ENCODE measurements around the gene CEP164. TPM values are rescaled to one million over a fixed set of nuclear protein-coding genes. Genes with fewer than 3 reads are reported as not detected.
A peak's percentile ranks its signal among the peaks of the same experiment; 100 is the strongest.
"Not testable (repeated sequence)": the region's sequence is repeated elsewhere in the genome, so short reads cannot be mapped to it uniquely, and the experiment has no call there.

The CEP164 gene
- total RNA-seq, 4 donors from 2014 or later, result 23.1 to 56.5 (median 29.0) TPM

DNA sequence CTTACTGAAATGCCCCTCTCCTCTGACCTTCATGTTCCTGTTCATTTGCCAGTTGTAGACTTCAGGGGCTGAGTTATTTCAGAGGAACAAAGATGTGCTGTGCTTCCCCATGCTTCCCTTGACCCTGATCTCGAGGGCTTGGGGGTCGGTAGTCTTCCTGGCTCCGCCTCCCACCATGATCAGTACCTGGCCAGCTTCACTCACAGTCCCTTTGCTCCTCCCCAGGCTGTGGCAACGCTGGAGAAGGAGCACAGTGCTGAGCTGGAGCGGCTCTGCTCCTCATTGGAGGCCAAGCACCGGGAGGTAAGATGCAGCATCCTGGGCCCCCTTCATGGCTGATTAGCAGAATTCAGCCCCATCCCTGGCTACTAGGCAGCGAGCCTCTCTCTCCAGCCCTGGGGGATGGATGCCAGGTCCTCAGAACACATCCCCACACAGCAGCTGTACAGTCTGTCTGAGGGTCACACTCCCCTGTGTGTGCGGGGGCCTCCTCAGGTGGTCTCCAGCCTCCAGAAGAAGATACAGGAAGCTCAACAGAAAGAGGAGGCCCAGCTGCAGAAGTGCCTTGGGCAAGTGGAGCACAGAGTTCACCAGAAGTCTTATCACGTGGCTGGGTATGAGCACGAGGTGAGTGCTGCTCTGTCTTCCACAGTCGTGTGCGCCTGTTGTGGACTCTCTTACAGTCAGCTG is 64.5 kb downstream of the CEP164 start:
- DNase-seq, result no peak

DNA sequence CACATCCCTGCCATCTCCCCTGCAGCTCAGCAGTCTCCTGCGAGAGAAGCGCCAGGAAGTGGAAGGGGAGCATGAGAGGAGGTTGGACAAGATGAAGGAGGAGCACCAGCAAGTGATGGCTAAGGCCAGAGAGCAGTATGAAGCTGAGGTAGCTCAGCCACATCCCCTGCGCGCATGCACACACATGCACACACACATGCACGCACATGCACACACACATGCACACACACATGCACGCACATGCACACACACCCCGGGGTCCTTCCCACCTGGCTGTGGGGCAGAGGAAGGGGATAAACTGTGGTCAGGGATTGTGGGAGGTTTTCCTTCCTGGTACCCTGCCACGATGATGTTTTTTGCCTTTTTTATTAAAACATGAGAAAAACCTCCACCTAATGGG is 65.3 kb downstream of the CEP164 start:
- Histone ChIP-seq H3K4me3 (replicated peaks in 1 of 3) (no peak overlapping the region), H3K9me3 (no peaks in the 10 kb centered on the region), H3K4me1 (no peaks in the 10 kb centered on the region), H3K27me3 (no peaks in the 10 kb centered on the region), H3K36me3 (peaks cover 52 to 70% of the 10 kb centered on the region in 2 donors), H3K27ac (no peak overlapping the region)
- DNase-seq, result no peak
- TF ChIP-seq, protein P1, sequence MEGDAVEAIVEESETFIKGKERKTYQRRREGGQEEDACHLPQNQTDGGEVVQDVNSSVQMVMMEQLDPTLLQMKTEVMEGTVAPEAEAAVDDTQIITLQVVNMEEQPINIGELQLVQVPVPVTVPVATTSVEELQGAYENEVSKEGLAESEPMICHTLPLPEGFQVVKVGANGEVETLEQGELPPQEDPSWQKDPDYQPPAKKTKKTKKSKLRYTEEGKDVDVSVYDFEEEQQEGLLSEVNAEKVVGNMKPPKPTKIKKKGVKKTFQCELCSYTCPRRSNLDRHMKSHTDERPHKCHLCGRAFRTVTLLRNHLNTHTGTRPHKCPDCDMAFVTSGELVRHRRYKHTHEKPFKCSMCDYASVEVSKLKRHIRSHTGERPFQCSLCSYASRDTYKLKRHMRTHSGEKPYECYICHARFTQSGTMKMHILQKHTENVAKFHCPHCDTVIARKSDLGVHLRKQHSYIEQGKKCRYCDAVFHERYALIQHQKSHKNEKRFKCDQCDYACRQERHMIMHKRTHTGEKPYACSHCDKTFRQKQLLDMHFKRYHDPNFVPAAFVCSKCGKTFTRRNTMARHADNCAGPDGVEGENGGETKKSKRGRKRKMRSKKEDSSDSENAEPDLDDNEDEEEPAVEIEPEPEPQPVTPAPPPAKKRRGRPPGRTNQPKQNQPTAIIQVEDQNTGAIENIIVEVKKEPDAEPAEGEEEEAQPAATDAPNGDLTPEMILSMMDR (IDR thresholded peaks at IDR 0.05), result no peak
- TF ChIP-seq POLR2A (IDR thresholded peaks at IDR 0.05), result no peak
- 85 to 93% methylated on average over 8 of the region's 8 CpGs for WGBS, 2 donors
- intact Hi-C loops (cut with DNase I), result no loop called here

More for the DNA sequence above, 64.5 kb downstream of the CEP164 start:
- Histone ChIP-seq H3K9me3 (no peaks in the 10 kb centered on the region), H3K4me1 (no peaks in the 10 kb centered on the region), H3K27ac (no peak overlapping the region), H3K4me3 (replicated peaks in 1 of 3) (no peak overlapping the region), H3K27me3 (no peaks in the 10 kb centered on the region), H3K36me3 (peaks cover 57 to 66% of the 10 kb centered on the region in 2 donors)
- WGBS, 2 donors, result 90% methylated on average over 9 to 10 of the region's 12 CpGs
- intact Hi-C loops (cut with DNase I), result no loop called here
- TF ChIP-seq, protein P1 (IDR thresholded peaks at IDR 0.05), result no peak
- no peak for TF ChIP-seq POLR2A (IDR thresholded peaks at IDR 0.05)

DNA sequence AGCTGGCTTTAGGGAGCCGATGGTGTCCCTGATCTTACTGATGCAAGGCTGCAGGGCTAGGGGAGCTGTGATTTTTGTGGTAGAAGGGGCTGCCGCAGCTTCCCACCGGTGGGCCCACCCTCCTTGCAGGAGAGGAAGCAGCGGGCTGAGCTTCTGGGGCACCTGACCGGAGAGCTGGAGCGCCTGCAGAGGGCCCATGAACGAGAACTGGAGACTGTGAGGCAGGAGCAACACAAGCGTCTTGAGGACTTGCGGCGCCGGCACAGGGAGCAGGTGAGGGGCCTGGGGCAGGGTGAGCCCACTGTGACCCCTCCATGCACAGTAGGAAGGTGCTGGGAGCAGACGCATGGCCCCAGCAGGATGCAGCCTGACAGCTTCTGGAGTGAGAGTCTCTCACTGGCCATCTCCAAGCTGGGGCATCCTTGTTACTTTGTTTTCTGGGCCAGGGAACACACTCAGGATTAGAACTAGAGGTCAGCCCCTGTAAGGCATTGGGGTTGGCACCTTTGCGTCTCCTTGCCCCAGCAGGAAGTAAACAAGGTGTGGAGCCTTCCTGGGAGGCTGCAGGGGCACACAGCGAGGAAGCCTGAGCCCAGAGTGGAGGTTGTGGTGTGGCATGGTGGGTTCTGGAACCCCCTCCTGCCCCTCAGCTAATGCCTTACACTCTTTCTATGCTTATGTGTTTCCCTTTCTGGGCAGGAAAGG is 66.7 kb downstream of the CEP164 start:
- Histone ChIP-seq H3K4me3 (replicated peaks in 1 of 3) (no peak overlapping the region), H3K9me3 (no peaks in the 10 kb centered on the region), H3K36me3 (peaks cover 60 to 76% of the 10 kb centered on the region in 2 donors), H3K27ac (no peak overlapping the region), H3K4me1 (no peaks in the 10 kb centered on the region), H3K27me3 (no peaks in the 10 kb centered on the region)
- no peak for DNase-seq
- TF ChIP-seq POLR2A (IDR thresholded peaks at IDR 0.05), result no peak
- TF ChIP-seq, protein P1 (IDR thresholded peaks at IDR 0.05), result no peak
- intact Hi-C loops (cut with DNase I), result no loop called here
- WGBS, 2 donors, result 96 to 99% methylated on average over 11 of the region's 14 CpGs

DNA sequence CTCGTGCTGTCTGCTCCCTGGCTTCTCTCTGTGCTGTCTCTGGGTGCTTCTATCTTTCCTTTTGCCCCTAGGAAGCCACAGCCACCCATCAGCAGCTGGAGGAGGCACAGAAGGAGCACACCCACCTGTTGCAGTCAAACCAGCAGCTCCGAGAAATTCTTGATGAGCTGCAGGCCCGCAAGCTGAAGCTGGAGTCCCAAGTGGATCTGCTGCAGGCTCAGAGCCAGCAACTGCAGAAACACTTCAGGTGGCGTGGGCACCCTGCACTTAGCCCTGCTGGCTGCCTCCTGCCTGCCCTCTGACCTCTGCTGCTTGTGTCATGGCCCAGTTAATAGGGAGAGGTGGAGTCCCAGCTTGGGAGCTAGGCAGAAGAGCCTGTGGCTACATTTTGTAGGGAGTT is 67.8 kb downstream of the CEP164 start:
- no peaks in the 10 kb centered on the region for H3K9me3 ChIP-seq
- peaks cover 60 to 76% of the 10 kb centered on the region in 2 donors for H3K36me3 ChIP-seq
- intact Hi-C loops (cut with DNase I), result no loop called here
- H3K4me3 ChIP-seq (replicated peaks in 1 of 3), result no peak overlapping the region
- no peaks in the 10 kb centered on the region for H3K27me3 ChIP-seq
- peak in 1 of 2 donors; percentile 12 for DNase-seq
- H3K4me1 ChIP-seq, result no peaks in the 10 kb centered on the region
- 82 to 89% methylated on average over 3 to 4 of the region's 4 CpGs for WGBS, 2 donors
- no peak for TF ChIP-seq POLR2A (IDR thresholded peaks at IDR 0.05)
- TF ChIP-seq, protein P1 (IDR thresholded peaks at IDR 0.05), result no peak
- no peak overlapping the region for H3K27ac ChIP-seq

DNA sequence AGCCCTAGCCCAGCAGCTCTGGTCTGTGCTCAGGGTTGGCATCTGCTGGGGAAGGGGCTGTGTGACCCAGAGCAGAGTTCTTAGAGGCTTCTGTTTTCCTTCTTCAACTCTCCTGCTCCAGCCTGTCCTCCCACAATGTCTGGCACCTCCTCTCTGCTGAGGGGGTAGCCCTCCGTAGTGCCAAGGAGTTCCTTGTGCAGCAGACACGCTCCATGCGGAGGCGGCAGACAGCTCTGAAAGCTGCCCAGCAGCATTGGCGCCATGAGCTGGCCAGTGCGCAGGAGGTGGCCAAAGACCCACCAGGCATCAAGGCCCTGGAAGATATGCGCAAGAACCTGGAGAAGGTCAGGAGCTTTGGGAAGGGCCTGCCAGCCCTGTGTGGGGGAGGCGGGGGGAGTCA is 69.3 kb downstream of the CEP164 start:
- intact Hi-C loops (cut with DNase I), result no loop called here
- no peak for DNase-seq
- Histone ChIP-seq H3K27me3 (no peaks in the 10 kb centered on the region), H3K4me3 (replicated peaks in 1 of 3) (no peak overlapping the region), H3K27ac (no peak overlapping the region), H3K4me1 (no peaks in the 10 kb centered on the region), H3K9me3 (no peaks in the 10 kb centered on the region), H3K36me3 (peaks cover 47 to 62% of the 10 kb centered on the region in 2 donors)
- TF ChIP-seq, protein P1 (IDR thresholded peaks at IDR 0.05), result no peak
- 100% methylated on average over 7 to 8 of the region's 8 CpGs for WGBS, 2 donors

DNA sequence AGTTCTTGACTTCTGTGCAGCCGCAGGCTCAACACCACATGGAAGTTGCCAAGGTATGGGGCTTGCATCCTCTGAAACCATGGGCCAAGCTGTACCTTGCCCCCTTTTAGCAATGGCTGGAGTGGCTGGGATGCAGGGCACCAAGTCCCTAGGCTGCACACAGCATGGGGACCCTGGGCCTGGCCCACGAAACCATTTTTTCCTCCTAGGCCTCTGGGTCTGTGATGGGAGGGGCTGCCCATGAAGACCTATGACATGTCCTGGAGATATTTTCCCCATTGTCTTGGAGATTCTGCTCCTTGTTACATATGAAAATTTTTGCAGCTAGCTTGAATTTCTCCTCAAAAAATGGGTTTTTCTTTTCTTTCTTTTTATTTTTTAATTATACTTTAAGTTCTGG is 71.0 kb downstream of the CEP164 start:
- intact Hi-C loops (cut with DNase I), result not testable (repeated sequence)
- WGBS, 2 donors, result 94 to 100% methylated on average over 2 of the region's 2 CpGs
- peaks cover 31 to 46% of the 10 kb centered on the region in 2 donors for H3K36me3 ChIP-seq

DNA sequence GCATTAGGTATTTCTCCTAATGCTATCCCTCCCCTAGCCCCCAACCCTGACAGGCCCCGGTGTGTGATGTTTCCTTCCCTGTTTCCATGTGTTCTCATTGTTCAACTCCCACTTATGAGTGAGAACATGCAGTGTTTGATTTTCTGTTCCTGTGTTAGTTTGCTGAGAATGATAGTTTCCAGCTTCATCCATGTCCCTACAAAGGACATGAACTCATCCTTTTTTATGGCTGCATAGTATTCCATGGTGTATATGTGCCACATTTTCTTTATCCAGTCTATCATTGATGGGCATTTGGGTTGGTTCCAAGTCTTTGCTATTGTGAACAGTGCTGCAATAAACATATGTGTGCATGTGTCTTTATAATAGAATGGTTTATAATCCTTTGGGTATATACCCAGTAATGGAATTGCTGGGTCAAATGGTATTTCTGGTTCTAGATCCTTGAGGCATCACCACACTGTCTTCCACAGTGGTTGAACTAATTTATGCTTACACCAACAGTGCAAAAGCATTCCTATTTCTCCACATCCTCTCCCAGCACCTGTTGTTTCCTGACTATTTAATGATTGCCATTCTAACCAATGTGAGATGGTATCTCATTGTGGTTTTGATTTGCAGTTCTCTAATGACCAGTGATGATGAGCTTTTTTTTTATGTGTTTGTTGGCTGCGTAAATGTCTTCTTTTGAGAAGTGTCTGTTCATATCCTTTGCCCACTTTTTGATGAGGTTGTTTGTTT is 71.6 kb downstream of the CEP164 start:
- H3K27ac ChIP-seq; H3K4me1 ChIP-seq; H3K27me3 ChIP-seq; H3K9me3 ChIP-seq; H3K4me3 ChIP-seq (replicated peaks in 1 of 3); intact Hi-C loops (cut with DNase I); DNase-seq: not testable (repeated sequence)
- 98% methylated on average over 2 of the region's 2 CpGs for WGBS, 2 donors
- peaks cover 26 to 40% of the 10 kb centered on the region in 2 donors for H3K36me3 ChIP-seq

More for the DNA sequence above, 71.0 kb downstream of the CEP164 start:
- H3K27ac ChIP-seq; DNase-seq; H3K9me3 ChIP-seq; H3K4me3 ChIP-seq (replicated peaks in 1 of 3); H3K27me3 ChIP-seq; H3K4me1 ChIP-seq: not testable (repeated sequence)

All from thyroid gland (tissue), 4 donors.